Measurements from ENCODE around the gene TSGA10IP.

- TF ChIP-seq TEAD4 (CRISPR knock-in tag; IDR thresholded peaks at IDR 0.05), result no peak
- TF ChIP-seq CTCF (IDR thresholded peaks at IDR 0.05), result no peak
- TF ChIP-seq NR1H2 (CRISPR knock-in tag; IDR thresholded peaks at IDR 0.05), result no peak
- TF ChIP-seq ZNF317 (CRISPR knock-in tag; IDR thresholded peaks at IDR 0.05; ENCODE audit: borderline replicate concordance, low read depth), result no peak
- no peak for TF ChIP-seq MAX (CRISPR knock-in tag; IDR thresholded peaks at IDR 0.05)
- TF ChIP-seq IRF2 (CRISPR knock-in tag; IDR thresholded peaks at IDR 0.05; ENCODE audit: borderline replicate concordance, low read depth), result no peak
- TF ChIP-seq JUN (CRISPR knock-in tag; IDR thresholded peaks at IDR 0.05), result no peak
Observed at GRCh38 chr11:66007201-66007634, 61.9 kb downstream of the TSGA10IP start.
